ENCODE results near the gene SCNN1B. TPM values are rescaled to one million over a fixed set of nuclear protein-coding genes. Genes with fewer than 3 reads are reported as not detected.

The SCNN1B gene
- total and polyA plus RNA-seq, 9 donors: 0.13 to 2.5 (median 1.0) TPM; not detected in 1

DNA sequence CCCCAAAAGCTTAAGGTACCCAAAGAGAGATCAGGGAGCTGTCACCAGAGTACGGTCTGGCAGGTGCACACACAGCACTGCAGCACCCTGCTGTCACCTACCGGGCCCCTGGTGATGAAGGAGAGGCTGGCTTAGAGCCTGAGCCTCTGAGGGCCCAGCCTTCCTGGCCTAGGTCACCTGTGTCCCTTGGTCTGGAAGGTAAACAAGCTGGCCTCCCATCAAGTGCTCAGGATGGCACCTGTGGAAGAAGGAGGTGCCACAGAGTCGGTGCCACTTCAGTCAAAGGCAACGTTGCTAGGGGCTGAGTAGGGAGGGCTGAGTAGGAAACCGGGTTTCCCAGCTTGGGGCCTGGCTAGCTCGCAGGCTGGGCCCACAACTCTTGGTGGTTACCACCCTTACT is 80.2 kb downstream of the SCNN1B start:
- intact Hi-C loops (cut with DNase I): no loop called here
- 81 to 90% (median 82%) methylated on average over 6 of the region's 6 CpGs for WGBS, 3 donors
- H3K27ac ChIP-seq: no peak overlapping the region
- DNase-seq: no peak
- no peaks in the 10 kb centered on the region for H3K4me1 ChIP-seq (ENCODE audit: insufficient read depth)
- H3K27me3 ChIP-seq: no peaks in the 10 kb centered on the region
- H3K9me3 ChIP-seq: no peaks in the 10 kb centered on the region
- no peaks in the 10 kb centered on the region for H3K36me3 ChIP-seq
- TF ChIP-seq CTCF (IDR thresholded peaks at IDR 0.05) (no peak), EP300 (IDR thresholded peaks at IDR 0.05) (no peak), POLR2A (IDR thresholded peaks at IDR 0.05) (no peak)
- no peak overlapping the region for H3K4me3 ChIP-seq

DNA sequence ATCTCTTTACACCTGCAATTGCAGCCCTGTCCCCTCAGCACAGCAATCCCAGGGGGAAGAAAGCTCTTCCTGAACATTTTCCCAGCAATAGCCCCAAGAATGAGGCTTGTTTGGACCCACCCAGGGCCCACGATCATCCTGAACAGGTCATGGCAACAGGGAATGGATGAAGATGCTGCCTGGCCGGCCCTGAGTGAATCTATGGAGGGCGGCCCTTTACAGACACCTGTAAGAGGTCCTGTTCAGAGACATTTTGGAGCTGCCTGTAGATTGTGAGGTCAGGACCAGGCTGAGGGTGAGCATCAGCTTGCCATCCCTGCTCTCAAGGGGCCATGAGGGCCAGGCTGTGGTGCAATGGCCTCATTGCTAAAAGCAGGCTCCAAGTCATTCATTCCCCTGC is 81.8 kb downstream of the SCNN1B start:
- no peaks in the 10 kb centered on the region for H3K4me1 ChIP-seq (ENCODE audit: insufficient read depth)
- no peak overlapping the region for H3K27ac ChIP-seq
- DNase-seq: no peak
- TF ChIP-seq POLR2A (IDR thresholded peaks at IDR 0.05) (no peak), CTCF (IDR thresholded peaks at IDR 0.05) (no peak), EP300 (IDR thresholded peaks at IDR 0.05) (no peak)
- H3K4me3 ChIP-seq: no peak overlapping the region
- H3K9me3 ChIP-seq: no peaks in the 10 kb centered on the region
- H3K36me3 ChIP-seq: no peaks in the 10 kb centered on the region
- H3K27me3 ChIP-seq: no peaks in the 10 kb centered on the region
- intact Hi-C loops (cut with DNase I): no loop called here
- 83 to 93% (median 89%) methylated on average over 3 of the region's 3 CpGs for WGBS, 3 donors

DNA sequence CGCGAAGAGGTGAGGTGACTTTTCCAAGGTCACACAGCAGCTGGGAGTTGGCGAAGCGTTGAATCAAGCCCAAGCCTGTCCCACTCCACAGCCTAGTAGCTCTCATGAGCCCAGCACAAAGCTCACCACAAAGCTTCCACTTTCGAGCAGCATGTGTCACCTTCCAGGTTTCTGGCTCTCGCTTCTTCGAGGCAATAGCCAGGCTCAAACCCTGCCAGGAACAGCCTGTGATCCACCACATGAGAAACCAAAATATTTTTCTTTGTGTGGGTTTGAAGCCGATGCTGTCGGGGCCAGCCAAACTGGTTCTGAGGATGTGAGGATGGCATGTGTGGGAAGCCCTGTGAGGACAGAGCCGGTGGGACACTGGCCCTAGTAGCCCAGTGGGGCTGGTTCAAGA is 82.8 kb downstream of the SCNN1B start:
- Histone ChIP-seq H3K27ac (no peak overlapping the region), H3K36me3 (no peaks in the 10 kb centered on the region), H3K9me3 (no peaks in the 10 kb centered on the region), H3K27me3 (no peaks in the 10 kb centered on the region), H3K4me3 (no peak overlapping the region), H3K4me1 (ENCODE audit: insufficient read depth) (no peaks in the 10 kb centered on the region)
- TF ChIP-seq EP300 (IDR thresholded peaks at IDR 0.05) (no peak), CTCF (IDR thresholded peaks at IDR 0.05) (no peak), POLR2A (IDR thresholded peaks at IDR 0.05) (no peak)
- DNase-seq: no peak
- intact Hi-C loops (cut with DNase I): no loop called here
- WGBS, 3 donors: 32 to 58% (median 49%) methylated on average over 10 of the region's 10 CpGs

GRCh38 chr16:23385441-23385840 is 83.3 kb downstream of the SCNN1B start:
- no peaks in the 10 kb centered on the region for H3K36me3 ChIP-seq
- H3K4me3 ChIP-seq: no peak overlapping the region
- no peak for TF ChIP-seq EP300 (IDR thresholded peaks at IDR 0.05)
- TF ChIP-seq POLR2A (IDR thresholded peaks at IDR 0.05): no peak
- no peak for TF ChIP-seq CTCF (IDR thresholded peaks at IDR 0.05)
- H3K9me3 ChIP-seq: no peaks in the 10 kb centered on the region
- no peaks in the 10 kb centered on the region for H3K4me1 ChIP-seq (ENCODE audit: insufficient read depth)
- WGBS, 3 donors: 84 to 91% (median 90%) methylated on average over 15 of the region's 15 CpGs
- intact Hi-C loops (cut with DNase I): no loop called here
- DNase-seq: no peak
- H3K27me3 ChIP-seq: no peaks in the 10 kb centered on the region
- no peak overlapping the region for H3K27ac ChIP-seq

- H3K4me1 ChIP-seq (ENCODE audit: insufficient read depth): no peaks in the 10 kb centered on the region
- H3K27ac ChIP-seq: no peak overlapping the region
- no peak for DNase-seq
- H3K9me3 ChIP-seq: no peaks in the 10 kb centered on the region
- intact Hi-C loops (cut with DNase I): no loop called here
- H3K36me3 ChIP-seq: no peaks in the 10 kb centered on the region
- TF ChIP-seq CTCF (IDR thresholded peaks at IDR 0.05) (no peak), POLR2A (IDR thresholded peaks at IDR 0.05) (no peak), EP300 (IDR thresholded peaks at IDR 0.05) (no peak)
- WGBS, 3 donors: 80 to 82% (median 81%) methylated on average over 8 of the region's 8 CpGs
- H3K27me3 ChIP-seq: no peaks in the 10 kb centered on the region
- H3K4me3 ChIP-seq: no peak overlapping the region
Measured at GRCh38 chr16:23387666-23388065, 85.6 kb downstream of the SCNN1B start.
